WTC11 (cell line): Measurements from ENCODE around the gene SLC7A14.

Source experiments
- CREB1 ChIP-seq: sonication (generic); formaldehyde crosslinking; IDR thresholded peaks from 2 replicates; pipeline ENCODE4 v1.8.0; 2023; ENCODE audit warnings: mild to moderate bottlenecking, missing genetic modification reagents
- ZNF121 ChIP-seq: sonication (generic); formaldehyde crosslinking; IDR thresholded peaks from 2 replicates; pipeline ENCODE4 v1.8.0; 2023; ENCODE audit warnings: missing genetic modification reagents
- TF ChIP-seq, protein P1 (sequence below): fragments of 200-600 bp; IDR thresholded peaks from 2 replicates; pipeline ENCODE4 v1.8.0; 2022; ENCODE audit warnings: antibody characterized with exemption

DNA sequence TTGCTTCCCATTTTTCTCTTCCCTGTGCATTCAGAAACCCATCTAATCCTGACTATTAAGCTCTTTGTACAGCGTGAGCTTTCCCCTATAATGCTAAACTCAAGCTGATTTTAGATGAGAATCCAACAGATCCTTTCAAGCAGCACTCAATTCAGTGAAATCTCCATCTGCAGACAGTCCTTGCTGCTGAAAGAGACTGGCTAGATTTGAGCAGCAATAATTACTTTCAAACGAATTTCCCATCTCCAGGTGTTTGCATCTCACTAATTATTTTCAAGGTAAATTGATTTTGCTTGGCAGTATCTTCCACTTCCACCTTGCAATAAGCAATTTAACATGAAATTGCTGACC lies 49.5 kb upstream of the SLC7A14 start:
- TF ChIP-seq, protein P1, sequence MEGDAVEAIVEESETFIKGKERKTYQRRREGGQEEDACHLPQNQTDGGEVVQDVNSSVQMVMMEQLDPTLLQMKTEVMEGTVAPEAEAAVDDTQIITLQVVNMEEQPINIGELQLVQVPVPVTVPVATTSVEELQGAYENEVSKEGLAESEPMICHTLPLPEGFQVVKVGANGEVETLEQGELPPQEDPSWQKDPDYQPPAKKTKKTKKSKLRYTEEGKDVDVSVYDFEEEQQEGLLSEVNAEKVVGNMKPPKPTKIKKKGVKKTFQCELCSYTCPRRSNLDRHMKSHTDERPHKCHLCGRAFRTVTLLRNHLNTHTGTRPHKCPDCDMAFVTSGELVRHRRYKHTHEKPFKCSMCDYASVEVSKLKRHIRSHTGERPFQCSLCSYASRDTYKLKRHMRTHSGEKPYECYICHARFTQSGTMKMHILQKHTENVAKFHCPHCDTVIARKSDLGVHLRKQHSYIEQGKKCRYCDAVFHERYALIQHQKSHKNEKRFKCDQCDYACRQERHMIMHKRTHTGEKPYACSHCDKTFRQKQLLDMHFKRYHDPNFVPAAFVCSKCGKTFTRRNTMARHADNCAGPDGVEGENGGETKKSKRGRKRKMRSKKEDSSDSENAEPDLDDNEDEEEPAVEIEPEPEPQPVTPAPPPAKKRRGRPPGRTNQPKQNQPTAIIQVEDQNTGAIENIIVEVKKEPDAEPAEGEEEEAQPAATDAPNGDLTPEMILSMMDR: no peak
- TF ChIP-seq CREB1 (no peak), ZNF121 (CRISPR knock-in tag) (no peak)
